HEK293 (cell line): ENCODE measurements around the gene RASSF5.

Source experiments
- INSM2 ChIP-seq: fragments of 450-650 bp; formaldehyde crosslinking; IDR thresholded peaks from 2 replicates; pipeline ENCODE4 v1.5.1; 2016; ENCODE audit warnings: missing biosample characterization, missing genetic modification characterization
- ZBTB21 ChIP-seq: fragments of 450-650 bp; formaldehyde crosslinking; IDR thresholded peaks from 2 replicates; pipeline ENCODE4 v1.5.1; 2017; ENCODE audit warnings: missing biosample characterization, missing genetic modification characterization
- ZNF121 ChIP-seq: fragments of 450-650 bp; formaldehyde crosslinking; IDR thresholded peaks from 2 replicates; pipeline ENCODE4 v1.5.1; 2016; ENCODE audit warnings: missing biosample characterization, missing genetic modification characterization
- ZNF274 ChIP-seq, 2 experiments: fragments of 200-500 bp in 1 of 2; fragments of 450-650 bp in 1 of 2; sonication (Bioruptor generic) in 1 of 2; formaldehyde crosslinking in 1 of 2; IDR thresholded peaks; 2 replicates each; pipeline versions ENCODE4 v1.5.1 to v1.6.1; 2014 to 2016; ENCODE audit warnings: borderline replicate concordance in 1 of 2, inconsistent platforms in 1 of 2, low read length in 1 of 2, missing biosample characterization in 1 of 2, missing genetic modification characterization in 1 of 2
- ZNF654 ChIP-seq: fragments of 450-650 bp; formaldehyde crosslinking; IDR thresholded peaks from 2 replicates; pipeline ENCODE4 v1.5.1; 2016; ENCODE audit warnings: low read depth, missing biosample characterization, missing genetic modification characterization
- ZNF768 ChIP-seq: fragments of 450-650 bp; formaldehyde crosslinking; IDR thresholded peaks from 2 replicates; pipeline ENCODE4 v1.5.1; 2018; ENCODE audit warnings: missing biosample characterization, mild to moderate bottlenecking, missing genetic modification characterization

DNA sequence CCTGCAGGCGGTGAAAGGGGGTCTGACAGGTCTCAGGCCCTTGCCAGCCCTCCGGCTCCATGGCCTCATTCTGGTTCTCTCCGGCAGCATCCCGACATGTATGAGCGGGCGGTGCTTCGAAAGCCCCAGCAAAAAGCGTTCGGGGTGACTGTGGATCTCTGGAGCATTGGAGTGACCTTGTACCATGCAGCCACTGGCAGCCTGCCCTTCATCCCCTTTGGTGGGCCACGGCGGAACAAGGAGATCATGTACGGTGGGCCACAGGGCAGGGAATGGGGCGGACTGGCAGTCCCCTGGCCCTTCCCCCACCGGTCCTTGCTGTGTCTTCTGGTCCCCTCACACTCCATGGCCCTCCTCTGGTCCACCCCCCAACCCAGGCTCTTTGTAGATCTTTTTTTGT is 30.7 kb upstream of the RASSF5 start:
- no peak for TF ChIP-seq ZNF654 (tag by site-specific recombination)
- no peak for TF ChIP-seq ZNF274 (IDR thresholded peaks at IDR 0.05; ENCODE audit: low read length)
- no peak for TF ChIP-seq ZNF274 (tag by site-specific recombination; IDR thresholded peaks at IDR 0.05; ENCODE audit: borderline replicate concordance)
- no peak for TF ChIP-seq ZNF121 (tag by site-specific recombination)
- no peak for TF ChIP-seq ZBTB21 (tag by site-specific recombination)
- no peak for TF ChIP-seq INSM2 (tag by site-specific recombination)
- no peak for TF ChIP-seq ZNF768 (tag by site-specific recombination)
